Thyroid gland (tissue), 4 donors: ENCODE data around the gene SEC14L5. TPM values are rescaled to one million over a fixed set of nuclear protein-coding genes. Genes with fewer than 3 reads are reported as not detected.

Experiments used
- DNase-seq, 2 donors: peaks; one replicate each; pipeline ENCODE4 v3.0.0-alpha.2; 2019
- H3K27ac ChIP-seq, 3 donors: fragments of 200-600 bp; sonication (generic); 1 replicate in 2 of 3; 2 replicates in 1 of 3; pipeline ENCODE4 v1.5.1; 2016 to 2019; ENCODE audit warnings: mild to moderate bottlenecking in 1 of 3, moderate library complexity in 1 of 3
- H3K27me3 ChIP-seq: fragments of 200-600 bp; sonication (generic); one replicate; pipeline ENCODE4 v1.5.1; 2019
- H3K36me3 ChIP-seq, 2 donors: fragments of 200-600 bp; sonication (generic); one replicate each; pipeline ENCODE4 v1.5.1; 2016 to 2019
- H3K4me1 ChIP-seq, 2 donors: fragments of 200-600 bp; sonication (generic); one replicate each; pipeline ENCODE4 v1.5.1; 2017 to 2019
- H3K4me3 ChIP-seq, 3 donors: fragments of 200-600 bp; sonication (generic); replicated peaks in 1 of 3; 1 replicate in 2 of 3; 2 replicates in 1 of 3; pipeline ENCODE4 v1.5.1; 2016; ENCODE audit warnings: mild to moderate bottlenecking in 1 of 3
- H3K9me3 ChIP-seq: fragments of 200-600 bp; sonication (generic); one replicate; pipeline ENCODE4 v1.5.1; 2017
- CTCF ChIP-seq, 6 experiments: fragments of 200-600 bp in 3 of 6; fragments of 450-650 bp in 3 of 6; sonication (generic) in 3 of 6; IDR thresholded peaks; one replicate each; pipeline ENCODE4 v1.5.1; 2016 to 2019; ENCODE audit warnings: antibody characterized with exemption in 6 of 6, mild to moderate bottlenecking in 2 of 6, inconsistent platforms in 1 of 6, moderate library complexity in 1 of 6
- POLR2A ChIP-seq, 2 donors: fragments of 450-650 bp; IDR thresholded peaks; one replicate each; pipeline ENCODE4 v1.6.1; 2017; ENCODE audit warnings: antibody characterized with exemption in 2 of 2, mild to moderate bottlenecking in 2 of 2, moderate library complexity in 1 of 2
- WGBS, 2 donors: methylation state at CpG; one replicate each; pipeline ENCODE4 v1.1.5; 2017; 5-methylcytosine and 5-hydroxymethylcytosine counted together
- intact Hi-C: fragments of 100-400 bp; cut with DNase I; formaldehyde crosslinking; loops from one replicate; pipeline ENCODE4 v1.15.1; 2023
- total RNA-seq, 4 donors: library from RNA; depleted of rRNA; stranded (reverse); fragments of >200 nt; gene quantifications; one replicate each; pipeline ENCODE4 v1.2.3, GENCODE V29; 2016

The SEC14L5 gene
- total RNA-seq, 4 donors from 2014 or later = 0.11 to 0.33 (median 0.21) TPM

- TF ChIP-seq CTCF (IDR thresholded peaks at IDR 0.05) (no peak), POLR2A (IDR thresholded peaks at IDR 0.05) (no peak)
- 68 to 72% methylated on average over 17 of the region's 18 CpGs for WGBS, 2 donors
- H3K27ac ChIP-seq = no peak overlapping the region
- no peaks in the 10 kb centered on the region for H3K27me3 ChIP-seq
- no peak for DNase-seq
- H3K4me3 ChIP-seq = no peak overlapping the region
- no peaks in the 10 kb centered on the region for H3K4me1 ChIP-seq
- H3K36me3 ChIP-seq = no peaks in the 10 kb centered on the region
- H3K9me3 ChIP-seq = no peaks in the 10 kb centered on the region
- intact Hi-C loops = no loop called here
Observed at GRCh38 chr16:4994719-4995434, 36.7 kb downstream of the SEC14L5 start.

- TF ChIP-seq POLR2A (IDR thresholded peaks at IDR 0.05) (no peak), CTCF (IDR thresholded peaks at IDR 0.05) (no peak)
- Histone ChIP-seq H3K4me1 (no peaks in the 10 kb centered on the region), H3K4me3 (no peak overlapping the region), H3K9me3 (no peaks in the 10 kb centered on the region), H3K27me3 (no peaks in the 10 kb centered on the region), H3K27ac (no peak overlapping the region), H3K36me3 (no peaks in the 10 kb centered on the region)
- no peak for DNase-seq
- intact Hi-C loops = no loop called here
- 87 to 90% methylated on average over 15 to 19 of the region's 19 CpGs for WGBS, 2 donors
Observed at GRCh38 chr16:5000573-5001001, 42.5 kb downstream of the SEC14L5 start.

DNA sequence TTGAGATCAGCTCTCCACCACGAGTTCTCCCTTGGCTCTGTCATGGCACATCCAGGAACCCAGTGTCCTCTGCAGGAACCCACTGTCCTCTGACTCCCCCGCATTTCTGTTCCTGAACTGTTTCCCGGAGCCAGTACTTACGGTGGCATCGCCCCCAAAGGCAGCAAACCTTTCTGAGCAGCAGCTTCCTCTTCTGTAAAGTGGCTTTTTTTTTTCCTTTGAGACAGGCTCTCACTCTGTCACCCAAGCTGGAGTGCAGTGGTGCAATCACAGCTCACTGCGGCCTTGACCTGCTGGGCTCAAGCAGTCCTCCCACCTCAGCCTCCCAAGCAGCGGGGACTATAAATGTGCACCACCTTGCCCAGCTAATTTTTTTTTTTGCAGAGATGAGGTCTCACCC is 43.4 kb downstream of the SEC14L5 start:
- TF ChIP-seq POLR2A (IDR thresholded peaks at IDR 0.05) (no peak), CTCF (IDR thresholded peaks at IDR 0.05) (no peak)
- Histone ChIP-seq H3K36me3 (no peaks in the 10 kb centered on the region), H3K4me1 (no peaks in the 10 kb centered on the region), H3K27me3 (no peaks in the 10 kb centered on the region), H3K4me3 (no peak overlapping the region), H3K9me3 (no peaks in the 10 kb centered on the region), H3K27ac (no peak overlapping the region)
- 73 to 83% methylated on average over 7 of the region's 7 CpGs for WGBS, 2 donors
- no peak for DNase-seq
- intact Hi-C loops = no loop called here

GRCh38 chr16:5001986-5002385 is 43.9 kb downstream of the SEC14L5 start:
- no peak for DNase-seq
- H3K9me3 ChIP-seq = no peaks in the 10 kb centered on the region
- no peaks in the 10 kb centered on the region for H3K36me3 ChIP-seq
- no peaks in the 10 kb centered on the region for H3K4me1 ChIP-seq
- no peak overlapping the region for H3K4me3 ChIP-seq
- TF ChIP-seq POLR2A (IDR thresholded peaks at IDR 0.05) (no peak), CTCF (IDR thresholded peaks at IDR 0.05) (no peak)
- H3K27me3 ChIP-seq = no peaks in the 10 kb centered on the region
- H3K27ac ChIP-seq = no peak overlapping the region
- 74 to 83% methylated on average over 6 of the region's 6 CpGs for WGBS, 2 donors
- intact Hi-C loops = no loop called here

GRCh38 chr16:5002699-5003143 is 44.6 kb downstream of the SEC14L5 start:
- no peaks in the 10 kb centered on the region for H3K9me3 ChIP-seq
- intact Hi-C loops = no loop called here
- 72 to 76% methylated on average over 3 of the region's 3 CpGs for WGBS, 2 donors
- H3K36me3 ChIP-seq = no peaks in the 10 kb centered on the region
- no peak for TF ChIP-seq POLR2A (IDR thresholded peaks at IDR 0.05)
- no peak for TF ChIP-seq CTCF (IDR thresholded peaks at IDR 0.05)
- no peak overlapping the region for H3K27ac ChIP-seq
- H3K4me1 ChIP-seq = no peaks in the 10 kb centered on the region
- H3K27me3 ChIP-seq = no peaks in the 10 kb centered on the region
- H3K4me3 ChIP-seq = no peak overlapping the region
- no peak for DNase-seq
